Measurements from ENCODE around the gene CHST11.

GRCh38 chr12:104438134-104438533 is 18.6 kb upstream of the CHST11 start:
- TF ChIP-seq POLR2AphosphoS5 (IDR thresholded peaks at IDR 0.05) (no peak), CTCF (IDR thresholded peaks at IDR 0.05) (no peak), EP300 (IDR thresholded peaks at IDR 0.05) (no peak), POLR2A (IDR thresholded peaks at IDR 0.05) (no peak)

All from sigmoid colon (tissue), 4 donors.